ENCODE measurements around the gene TES. TPM values are rescaled to one million over a fixed set of nuclear protein-coding genes. Genes with fewer than 3 reads are reported as not detected.

TES gene
- total and polyA plus RNA-seq, 3 donors from 2014 or later = 40.4 to 120 (median 71.0) TPM

- no peak overlapping the region for H3K4me3 ChIP-seq
- WGBS, 2 donors = 13 to 24% methylated on average over 2 of the region's 2 CpGs
- H3K9me3 ChIP-seq = no peaks in the 10 kb centered on the region
- peak; percentile 28 for DNase-seq
- intact Hi-C loops (cut with DNase I; ENCODE audit: low total_unique reads) = loop anchor here (5.0 kb wide), 1 partner anchor 329 kb away; no protein-coding TSS in a partner anchor
- H3K4me1 ChIP-seq = no peaks in the 10 kb centered on the region
- peak; percentile 73 to 95 (median 88) for TF ChIP-seq CTCF (IDR thresholded peaks at IDR 0.05)
- TF ChIP-seq POLR2A (IDR thresholded peaks at IDR 0.05) = no peak
- H3K27ac ChIP-seq = no peak overlapping the region
- H3K36me3 ChIP-seq (ENCODE audit: low read depth, missing control alignments) = no peaks in the 10 kb centered on the region
- no peaks in the 10 kb centered on the region for H3K27me3 ChIP-seq
Measured at GRCh38 chr7:116258734-116259133, 48.4 kb downstream of the TES start.

- no peak overlapping the region for H3K4me3 ChIP-seq
- H3K36me3 ChIP-seq (ENCODE audit: low read depth, missing control alignments) = no peaks in the 10 kb centered on the region
- no peak for TF ChIP-seq POLR2A (IDR thresholded peaks at IDR 0.05)
- no peaks in the 10 kb centered on the region for H3K4me1 ChIP-seq
- DNase-seq = no peak
- no peaks in the 10 kb centered on the region for H3K27me3 ChIP-seq
- WGBS, 2 donors = 73 to 76% methylated on average over 5 of the region's 5 CpGs
- H3K9me3 ChIP-seq = no peaks in the 10 kb centered on the region
- intact Hi-C loops (cut with DNase I; ENCODE audit: low total_unique reads) = loop anchor here (5.0 kb wide), 1 partner anchor 328 kb away; no protein-coding TSS in a partner anchor
- no peak overlapping the region for H3K27ac ChIP-seq
Measured at GRCh38 chr7:116259156-116259870, 49.0 kb downstream of the TES start.

GRCh38 chr7:116259871-116260440 lies 49.6 kb downstream of the TES start:
- Histone ChIP-seq H3K27me3 (no peaks in the 10 kb centered on the region), H3K36me3 (ENCODE audit: low read depth, missing control alignments) (no peaks in the 10 kb centered on the region), H3K4me3 (no peak overlapping the region), H3K9me3 (no peaks in the 10 kb centered on the region), H3K27ac (no peak overlapping the region), H3K4me1 (no peaks in the 10 kb centered on the region)
- 76 to 86% methylated on average over 5 of the region's 5 CpGs for WGBS, 2 donors
- DNase-seq = no peak
- TF ChIP-seq POLR2A (IDR thresholded peaks at IDR 0.05) = no peak
- TF ChIP-seq CTCF (IDR thresholded peaks at IDR 0.05) = no peak
- intact Hi-C loops (cut with DNase I; ENCODE audit: low total_unique reads) = loop anchor here (5.0 kb wide), 1 partner anchor 327 kb away; no protein-coding TSS in a partner anchor

GRCh38 chr7:116261904-116262303 lies 51.6 kb downstream of the TES start:
- 79 to 84% methylated on average over 3 of the region's 3 CpGs for WGBS, 2 donors
- Histone ChIP-seq H3K27ac (no peak overlapping the region), H3K9me3 (no peaks in the 10 kb centered on the region), H3K4me1 (no peaks in the 10 kb centered on the region), H3K4me3 (no peak overlapping the region), H3K36me3 (ENCODE audit: low read depth, missing control alignments) (no peaks in the 10 kb centered on the region), H3K27me3 (no peaks in the 10 kb centered on the region)
- TF ChIP-seq CTCF (IDR thresholded peaks at IDR 0.05) (no peak), POLR2A (IDR thresholded peaks at IDR 0.05) (no peak)
- intact Hi-C loops (cut with DNase I; ENCODE audit: low total_unique reads) = no loop called here
- no peak for DNase-seq

- H3K9me3 ChIP-seq = no peaks in the 10 kb centered on the region
- TF ChIP-seq CTCF (IDR thresholded peaks at IDR 0.05) (no peak), POLR2A (IDR thresholded peaks at IDR 0.05) (no peak)
- H3K36me3 ChIP-seq (ENCODE audit: low read depth, missing control alignments) = no peaks in the 10 kb centered on the region
- no peak overlapping the region for H3K4me3 ChIP-seq
- no peaks in the 10 kb centered on the region for H3K27me3 ChIP-seq
- DNase-seq = no peak
- no peak overlapping the region for H3K27ac ChIP-seq
- peaks cover 1% of the 10 kb centered on the region for H3K4me1 ChIP-seq
- intact Hi-C loops (cut with DNase I; ENCODE audit: low total_unique reads) = no loop called here
- WGBS, 2 donors = 90 to 91% methylated on average over 3 of the region's 3 CpGs
Measured at GRCh38 chr7:116265881-116266280, 55.5 kb downstream of the TES start.

Data from testis (tissue), 3 donors.